ENCODE data around the gene DAPK3.

- TF ChIP-seq CTCF (IDR thresholded peaks at IDR 0.05; ENCODE audit: low read depth, low read length) (no peak), EZH2phosphoT487 (IDR thresholded peaks at IDR 0.05; ENCODE audit: low read depth) (no peak)
Measured at GRCh38 chr19:3942790-3943409, 28.0 kb downstream of the DAPK3 start.
